HFFc6 (cell line): ENCODE results near the gene PAQR5. TPM values are rescaled to one million over a fixed set of nuclear protein-coding genes. Genes with fewer than 3 reads are reported as not detected.

Experiments used
- DNase-seq: peaks from one replicate; pipeline ENCODE4 v3.0.0-alpha.2; 2018
- H3K27ac Mint-ChIP-seq: 2 replicates; pipeline ENCODE4 v1.8.0; 2020; ENCODE audit warnings: mild to moderate bottlenecking, mixed read lengths
- H3K27me3 Mint-ChIP-seq: 2 replicates; pipeline ENCODE4 v1.8.0; 2021; ENCODE audit warnings: mild to moderate bottlenecking, moderate library complexity, mixed read lengths; ENCODE audit not compliant: insufficient read depth
- H3K36me3 Mint-ChIP-seq: 2 replicates; pipeline ENCODE4 v1.8.0; 2021; ENCODE audit warnings: low read depth, mixed read lengths
- H3K4me1 Mint-ChIP-seq: 2 replicates; pipeline ENCODE4 v1.8.0; 2020; ENCODE audit warnings: low read depth, mixed read lengths
- H3K4me3 Mint-ChIP-seq: 2 replicates; pipeline ENCODE4 v1.8.0; 2020; ENCODE audit warnings: mild to moderate bottlenecking, moderate library complexity, mixed read lengths
- H3K9me3 Mint-ChIP-seq: 2 replicates; pipeline ENCODE4 v1.8.0; 2020; ENCODE audit warnings: mild to moderate bottlenecking, mixed read lengths
- CTCF ChIP-seq: fragments of 200-600 bp; sonication (generic); IDR thresholded peaks from 2 replicates; pipeline ENCODE4 v1.5.0; 2021; ENCODE audit warnings: antibody characterized with exemption, mild to moderate bottlenecking
- total RNA-seq, 6 experiments: library from RNA; stranded (reverse); fragmentation: NEBNext Ultra II Directional; extraction: Animal tissue kit (Norgen Biotek cat#: 25700); gene quantifications; 2 replicates in 1 of 6; 3 replicates in 5 of 6; pipeline ENCODE4 v1.2.3, GENCODE V29; 2021

PAQR5 gene
- total RNA-seq, 6 experiments from 2014 or later: 1.3 to 2.2 (median 1.6) TPM

GRCh38 chr15:69359722-69360121 lies 61.0 kb downstream of the PAQR5 start:
- H3K9me3 Mint-ChIP-seq: no peaks in the 10 kb centered on the region
- H3K27me3 Mint-ChIP-seq: peaks cover 9% of the 10 kb centered on the region
- no peak for TF ChIP-seq CTCF
- peaks cover 9% of the 10 kb centered on the region; the same call in 1 of the 2 replicates for H3K4me1 Mint-ChIP-seq
- no peak overlapping the region for H3K4me3 Mint-ChIP-seq
- H3K27ac Mint-ChIP-seq: no peak overlapping the region
- DNase-seq: no peak
- no peaks in the 10 kb centered on the region for H3K36me3 Mint-ChIP-seq

- no peaks in the 10 kb centered on the region for H3K36me3 Mint-ChIP-seq
- peaks cover 9% of the 10 kb centered on the region; the same call in 1 of the 2 replicates for H3K4me1 Mint-ChIP-seq
- no peak for DNase-seq
- no peak overlapping the region for H3K4me3 Mint-ChIP-seq
- H3K27ac Mint-ChIP-seq: no peak overlapping the region
- no peaks in the 10 kb centered on the region for H3K9me3 Mint-ChIP-seq
- peaks cover 6% of the 10 kb centered on the region for H3K27me3 Mint-ChIP-seq
- no peak for TF ChIP-seq CTCF
Observed at GRCh38 chr15:69360642-69361041, 61.9 kb downstream of the PAQR5 start.

GRCh38 chr15:69367236-69367635 lies 68.5 kb downstream of the PAQR5 start:
- no peak for DNase-seq
- Mint-ChIP-seq H3K4me1 (no peaks in the 10 kb centered on the region), H3K9me3 (no peaks in the 10 kb centered on the region), H3K36me3 (0 out of 2 replicates have a peak, but pooled peaks cover 4% of the 10 kb centered on the region), H3K27me3 (peaks cover 3% of the 10 kb centered on the region), H3K4me3 (no peak overlapping the region), H3K27ac (no peak overlapping the region)
- no peak for TF ChIP-seq CTCF

- H3K36me3 Mint-ChIP-seq: 0 out of 2 replicates have a peak, but pooled peaks cover 4% of the 10 kb centered on the region
Observed at GRCh38 chr15:69369631-69370030, 70.9 kb downstream of the PAQR5 start.

GRCh38 chr15:69373406-69373805 lies 74.7 kb downstream of the PAQR5 start:
- no peak overlapping the region for H3K27ac Mint-ChIP-seq
- no peak overlapping the region for H3K4me3 Mint-ChIP-seq
- no peaks in the 10 kb centered on the region; the same call in 1 of the 2 replicates for H3K27me3 Mint-ChIP-seq
- H3K9me3 Mint-ChIP-seq: no peaks in the 10 kb centered on the region; the same call in 1 of the 2 replicates
- TF ChIP-seq CTCF: no peak
- H3K36me3 Mint-ChIP-seq: 0 out of 2 replicates have a peak, but pooled peaks cover under 1% of the 10 kb centered on the region
- DNase-seq: no peak
- no peaks in the 10 kb centered on the region for H3K4me1 Mint-ChIP-seq

More at GRCh38 chr15:69369631-69370030, 70.9 kb downstream of the PAQR5 start:
- Mint-ChIP-seq H3K9me3 (no peaks in the 10 kb centered on the region; the same call in 1 of the 2 replicates), H3K4me3 (no peak overlapping the region), H3K27me3 (peaks cover 3% of the 10 kb centered on the region), H3K4me1 (no peaks in the 10 kb centered on the region), H3K27ac (no peak overlapping the region)
- no peak for DNase-seq
- TF ChIP-seq CTCF: no peak
